GM18861 (cell line): ENCODE results near the gene TREX2.

ENCODE experiments used
- ATAC-seq: cut with Tn5 transposase; IDR thresholded peaks from one replicate; pipeline ENCODE4 v1.9.1; 2021; ENCODE audit not compliant: unreplicated experiment

TREX2 gene

DNA sequence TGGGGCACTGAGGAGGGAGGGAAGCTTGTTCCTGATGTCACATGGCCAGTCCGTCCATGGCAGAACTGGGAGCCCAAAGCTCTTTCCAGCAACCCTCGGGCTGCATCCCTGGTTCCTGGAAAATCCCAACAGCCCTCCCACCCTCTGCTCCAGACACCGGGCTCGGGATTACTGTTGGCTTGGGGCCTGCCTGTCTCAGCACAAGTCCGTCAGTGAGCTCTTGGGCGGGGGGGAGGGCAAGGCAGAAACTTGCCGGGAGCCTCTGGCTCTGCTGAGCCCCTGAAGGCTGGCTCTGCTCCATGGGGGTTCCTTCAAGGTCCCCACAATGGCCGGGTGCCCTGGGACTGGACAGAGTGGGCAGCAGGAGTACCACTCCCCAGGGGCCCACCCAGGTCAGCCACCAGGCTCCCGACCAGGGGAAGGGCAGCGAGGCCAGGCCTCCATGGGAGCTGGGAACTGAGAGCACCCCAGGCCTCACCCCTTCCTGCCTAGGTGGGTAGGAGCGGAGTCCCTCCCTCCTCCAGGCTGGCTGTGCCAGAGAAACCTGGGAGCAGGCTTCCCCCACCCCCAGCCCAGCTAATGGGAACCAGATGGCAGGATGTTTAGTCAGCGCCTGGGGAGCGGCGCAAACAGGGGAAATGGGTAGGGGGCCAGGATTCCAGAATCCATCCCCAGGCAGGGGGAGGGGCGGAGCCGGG lies 31.0 kb upstream of the TREX2 start:
- ATAC-seq = no peak

DNA sequence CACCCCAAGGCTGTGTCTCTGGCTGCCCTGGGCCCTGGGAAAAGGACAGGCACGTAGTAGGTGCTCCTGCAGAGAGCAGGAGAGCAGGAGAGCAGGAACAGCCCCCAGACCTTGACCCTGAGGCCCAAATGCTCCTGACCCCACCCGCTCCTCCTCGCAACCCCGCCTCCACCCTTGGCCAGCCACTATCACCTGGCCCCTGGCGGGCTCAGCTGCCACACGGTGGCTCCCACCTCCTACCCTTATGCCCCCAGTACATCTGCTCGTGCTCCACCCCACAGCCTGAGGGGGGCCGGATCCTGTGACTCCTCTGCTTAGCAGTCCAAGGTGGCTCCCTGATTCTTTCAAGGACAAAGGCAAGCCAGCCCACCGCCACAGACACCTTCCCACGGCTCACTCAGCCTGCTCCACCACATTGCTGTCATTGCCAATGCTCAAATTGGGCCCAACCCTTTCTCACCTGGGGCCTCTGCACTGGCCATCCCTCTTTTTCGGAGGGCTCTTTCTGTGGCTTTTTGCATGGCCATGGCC lies 30.0 kb upstream of the TREX2 start:
- ATAC-seq = no peak

DNA sequence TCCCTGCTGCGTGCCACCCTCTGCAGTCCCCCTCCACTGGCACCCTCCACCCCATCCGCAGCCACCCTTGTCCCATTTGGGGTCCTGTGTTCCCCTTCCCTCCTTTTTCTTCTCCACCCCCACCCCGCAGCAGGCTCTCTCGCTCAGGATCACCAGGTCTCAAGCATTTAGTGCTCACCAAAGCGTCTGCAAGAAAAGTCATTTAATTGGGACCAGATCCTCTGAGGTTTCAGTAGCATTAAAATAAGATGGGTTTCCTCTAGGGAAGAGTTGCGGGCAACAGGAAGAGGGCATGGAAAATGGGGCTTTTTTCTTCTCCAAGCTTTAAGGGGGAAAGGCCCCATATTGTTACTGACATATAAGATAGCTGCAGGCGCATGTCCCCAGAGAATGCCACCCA lies 29.4 kb upstream of the TREX2 start:
- no peak for ATAC-seq

DNA sequence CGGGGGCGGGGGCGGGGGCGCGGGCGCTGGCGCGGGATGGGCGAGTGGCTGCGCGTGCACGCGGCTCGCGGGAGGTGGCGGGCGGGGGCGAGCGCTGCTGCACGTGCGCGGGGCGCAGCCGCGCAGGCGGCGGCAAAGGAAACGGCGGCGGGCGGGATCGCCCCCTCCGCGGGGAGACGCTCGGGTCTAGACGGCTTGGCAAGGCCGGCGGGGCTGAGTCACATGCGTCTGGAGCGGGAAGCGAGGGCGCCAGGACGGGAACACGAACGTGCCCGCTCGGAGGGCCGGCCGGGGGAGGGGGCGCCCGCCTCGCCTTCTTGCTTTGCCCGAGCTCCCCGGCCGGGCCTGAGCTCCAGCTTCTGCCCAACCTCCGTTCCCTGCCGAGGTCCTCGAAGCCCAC lies 28.9 kb upstream of the TREX2 start:
- no peak for ATAC-seq

DNA sequence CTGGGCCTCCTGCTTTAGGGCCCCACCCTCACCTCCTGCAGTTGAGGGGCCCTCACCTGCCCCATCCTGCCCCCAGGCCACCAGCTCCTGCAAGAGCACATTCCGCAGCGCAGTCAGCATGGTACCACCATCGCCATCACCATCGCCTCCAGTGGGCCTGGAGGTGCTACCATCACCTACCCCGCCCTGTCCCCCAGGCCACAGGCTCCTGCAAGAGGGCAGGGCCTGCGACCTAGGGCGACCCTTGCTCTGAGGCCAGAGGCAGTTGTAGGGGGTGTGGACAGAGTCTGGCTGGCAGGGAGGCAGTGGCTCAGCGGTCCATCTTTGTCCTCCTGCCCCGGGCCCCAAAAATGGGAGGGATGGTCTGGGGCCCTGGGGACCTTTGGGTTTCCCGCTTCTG lies 28.4 kb upstream of the TREX2 start:
- no peak for ATAC-seq

DNA sequence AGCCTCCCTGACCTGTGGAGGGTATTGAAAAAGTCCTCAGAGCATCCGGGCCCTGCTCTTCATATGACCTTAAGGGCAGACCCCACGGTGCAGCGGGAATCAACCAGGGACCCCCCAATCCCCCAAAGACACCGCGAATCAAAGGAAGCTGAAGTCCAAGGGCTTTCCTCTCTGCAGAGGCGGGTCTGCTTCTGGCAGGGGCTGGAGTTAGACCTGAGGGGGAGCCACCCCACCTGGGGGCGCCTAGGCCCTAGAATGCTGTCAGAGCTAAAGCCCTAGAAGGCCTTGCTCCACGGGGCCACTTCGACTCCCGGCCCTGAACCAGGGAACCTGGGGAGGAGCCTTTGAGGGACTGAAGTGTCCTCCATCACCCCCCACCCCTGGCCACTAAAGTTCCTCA lies 27.3 kb upstream of the TREX2 start:
- ATAC-seq = no peak

DNA sequence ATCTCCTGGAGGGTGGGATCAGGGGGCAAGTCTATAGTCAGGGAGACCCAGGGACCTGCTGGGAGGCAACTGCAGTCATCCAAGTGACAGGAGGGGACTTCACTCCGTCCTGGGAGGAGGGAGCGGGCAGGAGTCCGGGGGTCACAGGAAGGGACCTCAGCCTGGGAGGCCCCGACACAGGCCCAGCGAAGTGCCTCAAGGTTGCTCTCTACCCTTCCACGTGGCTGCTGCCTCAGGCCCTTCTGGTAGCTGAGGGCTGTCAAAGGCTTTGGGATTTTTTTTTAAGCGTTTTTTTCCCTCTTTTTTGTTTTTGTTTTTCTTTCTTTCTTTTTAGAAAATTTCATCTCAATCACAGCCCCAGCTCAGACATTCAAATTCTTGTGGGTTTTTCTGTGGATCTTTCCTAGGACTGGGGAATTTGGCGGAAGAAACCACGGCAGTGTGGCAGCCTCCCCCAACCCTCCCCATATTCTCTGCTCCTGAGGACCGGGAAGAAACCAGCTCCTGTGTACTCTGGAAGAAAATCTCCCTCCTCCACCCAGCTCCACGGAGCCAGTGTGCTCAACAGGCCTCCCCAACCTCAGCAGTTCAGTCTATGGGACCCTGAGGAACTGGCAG lies 25.9 kb upstream of the TREX2 start:
- ATAC-seq = no peak

DNA sequence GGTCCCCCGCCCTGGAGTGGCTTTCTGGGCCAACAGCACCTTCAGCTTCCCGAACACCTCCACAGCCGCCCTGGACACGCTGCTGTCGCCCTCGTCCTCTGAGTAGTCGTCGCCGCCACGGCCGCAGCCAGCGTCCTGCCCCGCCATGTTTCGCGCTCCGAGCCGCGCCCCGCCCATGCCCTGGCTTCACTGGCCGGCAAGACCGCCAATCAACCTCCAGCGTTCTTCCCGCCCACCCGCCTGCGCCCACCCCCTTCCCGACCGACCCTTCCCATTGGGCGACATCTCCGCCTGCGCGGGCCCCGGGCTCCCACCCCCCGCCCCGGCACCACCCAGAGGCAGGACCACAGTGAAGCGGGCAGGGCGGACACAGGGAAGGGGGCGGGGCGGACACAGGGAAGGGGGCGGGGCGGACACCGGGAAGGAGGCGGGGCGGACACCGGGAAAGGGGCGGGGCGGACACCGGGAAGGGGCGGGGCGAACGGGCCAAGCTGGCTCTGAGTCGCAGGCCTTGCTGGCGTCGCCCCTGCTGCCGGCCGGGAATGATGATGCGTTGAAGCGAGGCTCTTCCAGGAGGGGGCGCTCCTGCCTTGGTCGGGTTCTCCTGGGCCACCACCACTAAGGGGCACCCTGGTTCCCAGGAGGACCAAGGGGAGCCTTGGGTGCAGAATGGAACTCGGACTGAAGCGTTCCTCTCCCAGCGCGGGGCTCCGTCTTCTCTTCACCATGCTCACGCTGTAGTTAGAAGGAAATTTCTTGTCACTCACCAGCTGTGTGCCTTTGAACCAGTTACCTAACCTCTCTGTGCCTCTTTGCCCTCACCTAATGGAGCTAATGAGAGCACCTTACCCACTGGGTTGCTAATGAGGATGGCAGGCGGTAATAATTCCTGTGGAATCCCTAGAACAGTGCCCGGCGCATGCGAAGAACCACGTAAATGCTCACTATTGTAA lies 24.8 kb upstream of the TREX2 start, which contains the start of gene HAUS7:
HAUS7 (minus strand) TSS at position 166 of the 953 bp plus-strand sequence; CDS start at position 147, 19 bp downstream.
- peak; percentile 63 for ATAC-seq

DNA sequence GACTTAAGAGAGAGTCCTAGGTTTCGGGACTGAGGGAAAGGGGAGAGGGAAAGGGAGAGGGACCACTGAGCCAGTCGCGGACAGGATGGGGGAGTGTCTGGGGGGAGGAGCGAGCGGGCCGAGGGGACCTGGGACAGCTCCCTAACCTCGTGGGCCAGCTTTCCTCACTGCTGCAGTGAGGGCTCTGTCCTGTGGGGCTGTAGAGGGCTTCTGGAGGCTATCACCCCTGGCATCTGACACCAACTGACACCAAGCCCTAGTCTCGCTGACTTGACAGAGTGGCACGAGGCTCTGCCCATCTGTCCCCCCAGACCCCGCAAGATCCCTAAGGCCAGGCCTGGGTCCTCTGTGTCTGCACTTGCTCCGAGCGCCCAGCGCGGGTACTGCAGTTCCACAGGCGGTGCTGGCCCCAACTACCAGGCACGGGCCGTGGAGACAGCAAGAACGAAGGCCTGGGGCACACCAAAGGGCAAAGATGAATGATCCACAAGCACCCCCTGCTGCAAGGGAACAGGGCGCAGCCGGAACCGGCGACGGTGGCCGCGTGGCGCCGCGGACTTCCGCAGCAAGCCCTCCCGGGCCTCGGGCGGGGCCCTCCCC lies 24.1 kb upstream of the TREX2 start:
- ATAC-seq = peak; percentile 43

DNA sequence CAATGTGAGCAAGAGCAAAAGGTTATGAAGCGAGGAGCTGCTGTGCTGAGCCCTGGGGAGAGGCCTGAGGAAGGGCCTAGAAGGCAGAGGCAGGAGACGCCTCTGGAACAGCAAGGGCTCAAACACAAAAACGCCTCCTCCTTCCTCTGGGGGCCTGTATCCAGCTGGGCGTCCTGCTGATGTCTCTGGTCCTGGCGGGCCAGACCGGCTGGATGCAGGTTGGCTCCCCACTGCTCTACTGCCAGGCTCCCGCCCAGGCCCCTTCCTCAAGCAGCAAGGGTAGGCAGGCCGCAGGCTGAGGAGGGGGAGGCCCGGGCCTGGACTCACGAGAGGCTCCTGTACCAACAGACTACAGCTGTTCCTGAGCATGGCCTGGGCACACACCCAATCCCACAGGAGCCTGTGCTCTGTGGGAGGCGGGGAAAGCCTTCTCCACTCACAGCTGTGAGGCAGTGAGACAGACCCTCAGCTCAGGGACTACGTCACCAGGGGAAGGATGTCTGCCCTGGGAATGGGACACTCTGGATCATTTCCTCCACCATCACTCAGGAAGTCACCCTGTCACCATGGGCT lies 22.2 kb upstream of the TREX2 start:
- ATAC-seq = no peak

DNA sequence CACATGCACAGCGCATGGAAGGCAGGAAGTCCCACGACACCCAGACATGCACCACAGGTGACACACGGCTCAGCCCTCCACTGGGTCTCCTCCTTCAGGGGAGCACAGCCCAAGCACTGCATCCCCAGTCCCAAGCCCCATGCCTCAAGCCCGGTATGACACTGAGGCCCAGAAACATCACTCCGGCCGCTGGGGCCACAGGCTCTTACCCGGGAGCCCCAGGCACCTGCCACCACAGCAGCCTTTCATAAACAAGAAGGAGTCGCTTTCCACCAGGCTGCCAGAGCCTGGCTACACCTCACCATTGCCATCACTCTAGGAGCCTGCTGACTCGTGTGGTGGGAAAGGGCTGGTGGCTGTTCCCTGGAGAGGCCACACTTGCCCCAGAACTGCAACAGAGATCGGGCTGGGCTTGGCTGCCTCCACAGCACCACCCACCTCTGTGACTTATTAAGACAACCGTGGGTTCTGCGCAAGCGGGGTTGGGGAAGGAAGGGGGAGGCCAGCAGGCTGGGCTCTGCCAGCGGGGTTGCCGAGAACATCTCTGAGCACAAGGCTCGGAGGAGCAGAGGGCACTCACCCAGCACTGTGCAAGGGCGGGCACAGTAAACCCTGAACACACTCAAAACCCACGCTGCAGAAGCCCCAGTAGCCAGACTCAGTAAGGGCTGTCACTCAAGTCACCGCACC lies 20.0 kb upstream of the TREX2 start:
- no peak for ATAC-seq

DNA sequence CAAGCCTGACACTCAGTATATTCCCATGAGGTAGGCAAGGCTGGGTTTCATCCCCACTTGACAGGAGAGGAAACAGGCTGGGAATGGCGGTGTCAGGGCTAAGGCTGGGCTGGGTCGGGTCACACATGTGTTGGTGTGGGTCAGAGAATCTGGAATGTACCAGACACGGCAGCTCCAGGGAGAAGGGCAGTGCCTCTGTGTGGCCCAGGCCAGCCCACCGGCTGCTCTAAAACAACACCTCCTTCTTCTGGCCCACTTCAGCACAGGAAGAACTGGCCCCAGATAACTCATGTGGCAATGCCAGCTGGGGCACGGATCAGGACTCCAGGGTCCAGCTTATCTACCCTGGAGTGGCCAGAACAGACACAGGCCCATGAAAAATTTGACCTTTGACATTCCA lies 18.3 kb upstream of the TREX2 start:
- ATAC-seq = no peak

DNA sequence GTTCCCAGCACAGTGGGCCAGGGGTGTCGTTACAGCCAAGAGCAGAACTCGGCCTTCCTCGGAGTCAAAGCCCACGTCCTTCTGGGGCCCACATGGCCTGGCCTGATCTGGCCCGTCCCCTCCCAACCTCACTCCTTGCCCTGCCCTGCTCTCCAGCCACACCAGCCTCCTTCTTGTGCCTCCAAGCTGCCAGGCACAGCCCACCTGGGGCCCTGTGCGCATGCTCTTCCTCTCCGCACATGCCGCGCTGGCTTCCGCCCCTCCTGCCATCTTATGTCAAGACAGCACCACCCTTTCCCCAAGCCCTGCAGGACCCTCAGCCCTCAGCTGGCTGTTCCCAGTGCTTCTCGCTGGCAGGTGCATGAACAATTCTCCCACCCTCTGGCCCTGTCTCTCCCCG lies 17.7 kb upstream of the TREX2 start:
- ATAC-seq = no peak

DNA sequence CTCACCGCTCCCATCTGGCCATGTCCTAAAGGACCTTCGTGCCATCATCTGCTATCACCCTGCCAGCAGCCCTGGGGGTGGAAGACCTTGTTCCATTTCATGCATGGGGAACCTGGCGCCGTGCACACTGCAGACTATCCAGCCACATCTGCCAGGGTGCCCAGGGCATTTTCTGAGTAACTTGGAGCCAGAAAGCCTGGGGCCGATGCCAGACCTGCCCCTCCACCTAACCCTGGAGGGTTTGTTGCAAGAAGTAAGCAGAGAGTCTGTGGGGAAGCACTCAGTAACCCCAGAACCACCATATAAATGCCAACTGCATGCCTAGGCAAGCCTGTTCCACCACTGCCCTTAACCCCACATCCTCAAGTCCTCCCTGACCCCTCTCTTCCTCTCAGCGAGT lies 17.2 kb upstream of the TREX2 start:
- no peak for ATAC-seq

DNA sequence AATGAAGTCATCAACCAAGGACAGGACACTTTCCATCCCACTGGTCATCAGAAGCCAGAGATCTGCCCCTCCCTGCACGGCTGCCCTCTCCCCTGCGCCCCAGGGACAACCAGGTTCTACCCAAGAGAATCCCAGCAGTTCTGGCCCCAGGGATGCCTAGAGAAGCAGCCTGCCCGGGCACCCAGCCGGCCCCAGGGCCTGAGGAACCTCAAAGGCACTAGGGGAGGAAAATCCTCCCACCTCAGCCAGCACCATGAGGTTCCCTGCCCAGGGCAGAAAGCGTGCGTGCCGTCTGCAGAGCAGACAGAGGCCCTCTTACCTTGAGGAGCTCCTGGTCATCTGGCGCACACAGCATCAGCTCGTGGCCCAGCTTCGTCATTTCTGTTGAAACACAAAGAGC lies 16.4 kb upstream of the TREX2 start:
- ATAC-seq = no peak

DNA sequence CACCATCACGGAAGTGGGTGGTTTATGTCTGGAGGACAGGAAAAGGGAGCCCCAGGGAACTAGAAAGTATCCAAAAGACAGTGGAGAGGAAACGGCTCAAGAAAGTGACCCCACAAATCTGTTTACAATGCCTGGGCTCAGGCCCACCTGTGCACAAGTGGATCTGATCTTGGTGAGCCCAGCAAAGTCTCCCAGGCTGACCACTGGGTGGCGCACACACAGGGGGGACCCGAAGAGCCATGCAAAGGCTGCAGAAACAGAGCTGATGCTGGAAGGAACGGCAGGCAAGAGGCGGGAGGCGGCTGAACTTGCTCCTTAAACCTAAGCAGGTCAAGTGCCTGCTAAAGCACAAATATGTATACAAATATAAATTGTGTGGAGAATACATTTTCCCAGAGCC lies 15.0 kb upstream of the TREX2 start:
- no peak for ATAC-seq

DNA sequence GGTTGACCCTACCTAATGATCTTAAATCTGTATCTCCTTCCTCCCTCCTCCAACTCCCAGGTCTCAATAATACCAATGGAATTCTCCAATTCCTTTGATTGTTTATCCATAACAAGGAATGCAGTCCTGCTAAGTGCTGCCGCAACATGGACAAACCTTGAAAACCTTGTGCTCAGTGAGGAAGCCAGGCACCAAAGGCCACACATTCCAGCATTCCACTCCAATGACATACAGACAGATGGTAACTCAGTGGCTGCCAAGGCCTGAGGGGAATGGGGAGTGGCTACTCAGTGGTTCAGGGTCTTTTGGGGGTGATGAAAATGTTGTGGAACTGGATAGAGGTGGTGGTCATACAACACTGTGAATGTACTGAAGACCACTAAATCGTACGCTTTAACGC lies 14.1 kb upstream of the TREX2 start:
- no peak for ATAC-seq

DNA sequence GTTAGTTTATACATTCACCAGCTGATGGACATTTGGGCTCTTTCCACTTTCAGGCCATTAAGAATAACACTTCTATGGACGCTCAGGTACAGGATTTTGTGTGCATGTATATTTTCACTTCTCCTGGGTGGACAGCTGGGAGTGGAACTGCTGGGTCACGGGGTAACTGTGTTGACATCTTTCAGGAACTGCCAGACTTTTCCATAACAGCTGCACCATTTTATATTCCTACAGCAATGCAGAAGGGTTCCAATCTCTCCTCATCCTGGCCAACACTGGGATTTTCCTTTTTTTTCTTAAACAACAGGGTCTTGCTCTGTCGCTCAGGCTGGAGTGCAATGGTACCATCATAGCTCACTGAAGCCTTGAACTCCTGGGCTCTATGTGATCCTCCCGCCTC lies 12.6 kb upstream of the TREX2 start:
- no peak for ATAC-seq

DNA sequence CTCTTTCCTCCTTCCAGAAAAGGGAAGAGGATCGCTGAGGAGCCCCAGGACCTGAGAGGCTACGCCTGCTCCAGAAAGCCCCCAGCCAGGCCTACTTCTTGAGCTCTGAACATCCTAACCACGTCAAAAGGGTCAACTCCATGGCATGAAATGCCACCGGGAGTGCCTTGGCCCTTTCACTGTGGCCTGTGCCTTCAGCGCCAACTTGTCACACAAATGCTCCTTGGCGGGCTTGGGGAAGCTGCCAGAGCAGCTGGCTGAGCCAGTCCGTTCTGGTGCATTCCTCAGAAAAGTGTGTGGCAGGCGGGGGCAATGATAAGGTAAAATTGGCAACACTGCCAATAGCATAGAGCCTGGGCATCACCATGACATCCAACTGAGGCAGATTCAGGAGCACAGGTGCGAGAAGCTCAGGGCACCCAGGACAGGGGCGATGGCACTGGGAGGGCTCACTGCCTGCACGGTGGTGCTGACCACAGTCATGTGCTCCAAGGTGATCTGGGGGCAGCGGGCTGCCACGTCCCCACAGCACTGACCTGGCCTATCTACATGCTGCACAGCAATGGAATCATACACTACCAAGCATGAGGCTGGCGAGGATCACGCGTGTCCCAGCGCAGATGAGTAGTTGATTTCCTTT lies 12.1 kb upstream of the TREX2 start:
- no peak for ATAC-seq
